ENCODE measurements around the gene GET4.

- TF ChIP-seq CTCF (IDR thresholded peaks at IDR 0.05 in 4 of 5, conservative IDR thresholded peaks at IDR 0.05 in 1 of 5) (no peak), POLR2A (IDR thresholded peaks at IDR 0.05) (no peak)
Observed at GRCh38 chr7:863106-863505, 13.2 kb upstream of the GET4 start.
